Stimulated activated naive CD4-positive, alpha-beta T cell treated with Interleukin-2 at 50 U/mL for 16 hours (primary cell): ENCODE data around the gene SULT1A2.
"Not testable (repeated sequence)": the region's sequence is repeated elsewhere in the genome, so short reads cannot be mapped to it uniquely, and the experiment has no call there.

Source experiments
- DNase-seq: peaks from one replicate; lab custom pipeline; 2025; lab: John Stamatoyannopoulos, UW

SULT1A2 gene

GRCh38 chr16:28558456-28558855 is 38.4 kb downstream of the SULT1A2 start:
- no peak for DNase-seq

- no peak for DNase-seq
Measured at GRCh38 chr16:28556914-28557320, 39.9 kb downstream of the SULT1A2 start.

- DNase-seq = no peak
Measured at GRCh38 chr16:28555561-28555960, 41.3 kb downstream of the SULT1A2 start.

GRCh38 chr16:28554634-28555423 is 42.0 kb downstream of the SULT1A2 start:
- DNase-seq = no peak

GRCh38 chr16:28553776-28554633 is 42.8 kb downstream of the SULT1A2 start, which contains the start of gene SGF29:
TSS of gene SGF29 (plus strand) at chr16:28553920. CDS start at chr16:28581070, 27,150 bp downstream.
- peak; percentile 89 for DNase-seq

GRCh38 chr16:28549301-28549899 is 47.5 kb downstream of the SULT1A2 start:
- DNase-seq = no peak

- no peak for DNase-seq
Measured at GRCh38 chr16:28548306-28548802, 48.5 kb downstream of the SULT1A2 start.

GRCh38 chr16:28546626-28547025 is 50.2 kb downstream of the SULT1A2 start:
- no peak for DNase-seq

GRCh38 chr16:28545964-28546363 is 50.9 kb downstream of the SULT1A2 start:
- not testable (repeated sequence) for DNase-seq

- DNase-seq = no peak
Measured at GRCh38 chr16:28544998-28545397, 51.9 kb downstream of the SULT1A2 start.

GRCh38 chr16:28543072-28543471 is 53.8 kb downstream of the SULT1A2 start:
- DNase-seq = no peak

- no peak for DNase-seq
Measured at GRCh38 chr16:28542646-28543045, 54.2 kb downstream of the SULT1A2 start.
